DMS153 treated with DMSO at 0.1 percent for 48 hours (cell line): Measurements from ENCODE around the gene COL8A2.
A peak's percentile ranks its signal among the peaks of the same experiment; 100 is the strongest.

Experiments
- DNase-seq: peaks from one replicate; lab custom pipeline; 2025; ENCODE audit not compliant: unreplicated experiment; lab: John Stamatoyannopoulos, UW

Gene COL8A2

DNA sequence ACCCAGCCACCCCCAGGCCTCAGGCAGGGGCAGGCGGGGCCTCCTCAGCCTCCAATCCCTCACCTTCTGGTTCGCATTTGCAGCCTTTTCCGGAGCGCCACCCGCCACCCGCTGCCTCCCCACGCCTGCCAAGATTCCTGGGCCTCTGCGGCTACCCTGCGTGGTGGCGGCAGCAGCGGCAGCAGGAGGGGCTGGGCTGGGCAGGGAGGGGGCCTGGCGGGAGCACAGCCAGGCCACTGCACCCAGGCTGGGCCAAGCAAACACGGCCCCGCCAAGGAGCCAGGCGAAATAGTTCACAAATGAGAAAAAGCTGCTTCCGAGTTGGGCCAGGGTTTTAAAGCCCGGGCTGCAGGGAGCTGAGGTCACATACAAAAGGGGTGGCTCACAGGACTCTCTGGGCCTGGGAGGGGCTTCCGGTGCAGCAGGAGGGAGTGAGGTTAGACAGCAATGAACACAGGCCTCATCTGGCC, 9.8 kb downstream of the COL8A2 start:
- DNase-seq: no peak

DNA sequence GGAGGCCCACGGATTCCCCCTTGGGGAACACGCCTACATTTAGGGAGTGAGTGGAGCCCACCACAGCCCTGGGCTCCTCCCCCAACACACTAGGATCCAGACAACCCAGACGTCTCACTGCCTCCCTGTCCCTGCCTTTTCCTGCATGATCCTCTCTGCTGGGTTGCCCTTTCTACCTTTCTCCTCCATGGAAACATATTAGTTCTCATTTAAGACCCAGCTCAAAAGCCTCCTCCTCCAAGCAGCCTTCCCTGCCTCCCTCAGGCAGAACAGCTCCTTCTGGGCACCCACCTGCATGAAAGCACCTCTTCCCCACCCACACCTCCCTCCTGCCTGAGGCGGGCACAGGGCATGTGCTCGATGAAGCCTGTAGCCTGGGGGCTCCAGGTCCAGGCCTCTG, 10.7 kb downstream of the COL8A2 start:
- DNase-seq: no peak

DNA sequence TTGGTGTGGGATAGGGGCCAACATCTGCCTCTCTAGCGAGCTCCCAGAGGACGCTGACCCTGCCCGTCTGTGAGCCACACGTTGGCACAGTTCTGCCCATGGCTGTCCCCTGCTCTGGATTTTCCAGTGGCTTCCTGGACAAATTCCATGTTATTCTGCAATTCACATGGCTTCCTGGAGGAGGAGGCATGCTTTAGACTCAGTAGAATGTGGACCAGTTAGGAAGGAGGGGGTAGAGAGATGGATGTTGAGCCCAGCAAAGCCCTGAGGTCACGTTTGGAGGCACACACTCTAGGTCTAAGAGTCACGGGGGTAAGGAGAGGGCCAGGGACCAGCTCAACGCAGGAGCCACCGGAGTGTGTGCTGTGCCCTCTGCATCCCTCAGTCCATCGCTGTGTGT, 12.2 kb downstream of the COL8A2 start:
- no peak for DNase-seq

DNA sequence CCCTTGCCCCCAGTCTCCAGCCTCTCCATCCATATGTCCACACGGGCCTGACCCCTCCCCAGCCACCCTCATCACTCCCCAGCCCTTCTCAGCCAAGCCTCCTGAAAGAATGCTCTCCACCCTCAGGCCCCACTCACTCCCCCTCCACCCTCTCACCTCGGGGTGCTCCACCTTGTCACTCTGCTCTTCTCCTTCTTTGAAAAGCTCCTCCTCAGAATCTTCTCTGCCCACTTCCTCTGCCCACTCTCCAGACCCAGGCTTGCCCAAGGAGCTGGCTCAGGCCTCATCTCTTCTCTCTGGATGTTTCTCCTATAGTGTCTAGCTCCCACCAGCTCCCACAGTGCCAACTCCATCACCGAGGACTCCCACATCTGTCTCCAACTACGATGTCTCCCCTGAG, 13.9 kb downstream of the COL8A2 start:
- DNase-seq: no peak

DNA sequence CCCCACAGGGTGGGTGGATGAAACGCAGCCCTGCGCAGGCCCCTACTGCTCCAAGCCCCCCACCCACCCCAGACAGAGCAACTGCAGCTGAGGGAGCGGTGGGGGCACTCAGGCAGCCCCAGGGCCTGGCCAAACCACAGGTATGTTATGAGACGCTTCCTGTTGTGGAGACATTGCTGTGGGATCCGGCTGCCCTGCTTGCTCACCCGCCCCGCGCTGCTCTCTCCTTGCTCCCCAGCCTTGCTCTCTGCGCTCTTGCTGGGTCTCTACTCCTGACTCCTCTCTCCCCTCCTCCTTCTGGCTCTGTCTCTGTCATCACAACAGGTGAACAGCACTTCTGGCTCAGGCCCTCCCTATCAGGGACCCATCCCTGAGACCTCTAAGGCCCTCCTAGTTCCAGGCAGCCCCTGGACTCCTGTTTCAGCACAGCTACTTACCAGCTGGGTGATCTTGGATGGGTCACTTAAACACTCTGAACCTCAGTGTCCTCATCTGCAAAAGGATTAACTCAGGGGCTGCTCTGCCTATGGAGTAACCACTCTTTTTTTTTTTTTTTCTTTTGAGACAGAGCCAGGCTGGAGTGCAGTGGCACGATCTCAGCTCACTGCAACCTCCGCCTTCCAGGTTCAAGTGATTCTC, 15.9 kb downstream of the COL8A2 start:
- DNase-seq: no peak

DNA sequence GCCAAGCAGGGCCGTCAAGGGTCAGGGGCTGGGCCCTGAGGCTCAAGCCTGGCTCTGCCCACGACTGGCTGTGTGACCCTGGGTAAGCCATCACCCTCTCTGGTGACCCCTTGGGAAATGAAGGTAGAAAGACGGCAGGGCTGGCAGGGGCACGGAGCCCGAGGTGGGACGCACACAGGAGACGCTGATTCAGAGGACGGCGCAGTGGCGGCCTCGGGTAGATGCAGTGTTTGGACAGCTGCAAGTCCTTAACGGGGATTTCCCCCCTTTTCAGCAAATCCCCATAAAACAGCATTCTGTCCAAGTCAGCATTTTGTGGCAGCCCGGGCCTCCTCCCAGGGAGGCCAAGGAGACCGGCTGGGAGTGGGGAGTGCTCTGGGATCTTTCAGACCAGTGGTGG, 16.7 kb downstream of the COL8A2 start:
- DNase-seq: no peak

DNA sequence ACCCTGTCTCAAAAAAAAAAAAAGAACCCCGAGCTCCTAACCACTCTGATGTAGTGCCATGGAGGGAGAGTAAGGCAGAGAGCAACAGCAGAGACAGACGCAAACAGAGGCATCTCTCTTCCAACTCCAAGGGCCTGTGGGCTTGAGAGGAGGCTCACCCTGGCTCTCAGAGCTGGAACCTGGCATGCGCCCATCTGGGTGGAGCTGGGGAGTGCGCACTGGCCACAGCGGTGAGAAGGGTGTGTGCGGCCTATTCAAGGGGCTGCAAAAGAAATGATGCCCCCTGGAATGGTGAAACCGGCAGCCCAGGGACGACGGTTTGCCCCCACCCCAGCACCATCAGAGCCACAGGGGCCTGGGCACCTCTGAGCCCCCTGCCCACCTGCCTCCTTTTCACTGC, 17.6 kb downstream of the COL8A2 start:
- DNase-seq: no peak

DNA sequence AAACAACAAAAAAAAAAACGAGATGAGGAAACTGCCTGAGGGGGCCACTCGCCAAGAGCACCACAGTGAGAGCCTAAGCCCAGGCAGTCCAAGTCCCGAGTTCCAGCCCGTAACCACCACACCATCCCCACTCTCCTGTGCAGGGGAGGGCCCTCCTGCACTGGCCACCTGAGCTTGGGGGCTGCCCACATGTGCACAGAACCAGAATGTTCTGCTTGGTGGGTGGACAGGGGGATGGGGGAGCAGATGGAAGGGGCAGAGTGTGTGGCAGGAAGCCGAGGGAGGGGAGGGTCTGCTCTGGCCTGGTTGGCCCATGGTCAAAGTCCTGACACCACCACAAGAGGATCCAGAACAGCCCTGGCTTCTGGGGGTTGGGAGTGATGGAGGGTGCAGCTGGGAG, 18.8 kb downstream of the COL8A2 start:
- DNase-seq: no peak

DNA sequence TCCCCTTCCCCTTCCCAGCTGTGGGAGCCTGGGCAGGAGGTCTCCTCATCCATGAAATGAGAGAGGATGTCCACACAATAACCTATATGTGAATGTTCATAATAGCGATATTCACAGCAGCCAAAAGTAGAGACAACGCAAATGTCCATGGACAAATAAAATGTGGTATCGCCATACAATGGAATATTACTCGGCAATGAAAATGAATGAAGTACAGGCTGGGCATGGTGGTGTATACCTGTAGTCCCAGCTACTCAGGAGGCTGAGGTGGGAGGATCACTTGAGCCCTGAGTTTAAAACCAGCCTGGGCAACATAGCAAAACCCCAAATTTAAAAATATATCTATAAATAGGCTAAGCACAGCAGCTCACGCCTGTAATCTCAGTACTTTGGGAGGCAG, 23.5 kb downstream of the COL8A2 start:
- DNase-seq: no peak

DNA sequence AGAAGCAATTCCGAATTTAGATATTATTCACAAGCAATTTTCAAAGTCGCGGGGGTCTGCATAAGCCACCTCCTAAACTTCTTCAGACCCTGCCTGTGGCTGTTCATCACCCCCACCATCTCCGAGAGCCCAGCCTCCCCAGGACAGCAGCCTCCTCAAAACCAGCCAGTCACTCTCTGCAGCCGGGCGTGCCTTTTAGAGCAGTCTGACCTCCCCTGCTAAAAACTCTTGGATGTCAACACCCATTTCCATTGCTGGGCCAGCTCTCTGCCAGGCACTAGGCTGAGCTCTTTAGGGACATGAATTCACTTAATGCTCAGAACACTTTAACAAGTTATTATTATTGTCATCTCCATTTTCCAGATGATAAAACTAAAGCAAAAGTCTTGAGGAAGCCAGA, 24.6 kb downstream of the COL8A2 start:
- DNase-seq: no peak

DNA sequence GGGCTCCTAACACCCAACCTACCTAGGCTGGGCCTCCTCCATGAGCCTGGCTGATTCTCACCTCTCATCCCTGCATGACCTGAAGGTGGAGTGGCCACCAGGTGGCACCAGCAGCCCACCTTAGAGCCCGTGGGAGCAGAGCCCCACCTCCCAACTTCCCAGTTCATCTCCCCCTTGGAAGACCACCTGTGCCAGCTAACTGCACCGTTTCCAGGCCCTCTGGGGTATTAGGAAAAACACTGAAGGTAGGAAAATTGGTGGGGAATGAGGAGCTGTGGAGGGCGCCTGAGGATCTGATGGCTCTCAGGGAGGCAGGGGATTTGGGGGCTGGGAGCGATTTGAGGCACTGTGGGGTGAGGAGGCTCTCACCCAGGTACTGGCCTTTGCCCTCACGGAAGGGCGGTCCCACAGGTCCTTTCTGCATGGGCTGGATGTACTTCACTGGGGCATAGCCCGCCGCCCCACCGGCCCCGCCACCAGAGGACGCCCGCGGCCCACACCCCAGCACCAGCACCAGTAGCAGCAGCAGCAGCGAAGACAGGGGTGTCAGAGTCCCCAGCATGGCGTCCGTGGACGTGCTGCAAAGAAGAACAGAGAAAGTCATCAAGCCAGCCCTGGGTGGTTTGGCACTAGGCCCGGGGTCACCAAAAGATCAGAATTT, 25.2 kb downstream of the COL8A2 start:
- DNase-seq: peak; percentile 62

DNA sequence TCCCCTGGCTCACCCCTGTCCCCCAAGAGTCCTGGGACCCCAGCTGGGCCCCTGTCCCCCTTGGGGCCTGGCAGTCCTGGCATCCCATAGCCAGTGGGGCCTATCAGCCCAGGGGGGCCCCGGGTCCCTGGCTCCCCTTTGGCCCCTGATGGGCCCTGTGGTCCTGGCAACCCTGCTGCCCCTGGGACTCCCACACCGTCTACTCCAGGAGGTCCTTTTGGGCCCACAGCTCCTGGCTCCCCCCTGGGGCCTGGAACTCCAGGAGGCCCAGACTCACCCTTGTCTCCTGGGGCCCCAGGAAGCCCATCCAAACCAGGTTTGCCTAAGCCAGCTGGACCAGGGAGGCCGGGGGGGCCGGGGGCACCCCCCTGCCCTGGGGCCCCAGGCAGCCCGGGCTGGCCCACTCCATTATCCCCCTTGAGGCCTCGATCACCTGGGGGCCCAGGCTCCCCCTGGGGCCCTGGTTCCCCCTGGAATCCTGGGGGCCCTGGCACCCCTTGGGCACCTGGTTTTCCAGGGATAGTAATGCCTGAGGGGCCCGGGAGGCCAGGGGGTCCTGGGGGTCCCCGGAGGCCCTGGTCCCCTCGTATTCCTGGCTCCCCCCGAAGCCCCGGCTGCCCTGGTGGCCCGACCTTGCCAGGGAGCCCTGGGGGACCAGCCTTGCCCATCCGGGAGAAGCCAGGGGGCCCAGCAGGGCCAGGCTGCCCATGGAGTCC, 26.2 kb downstream of the COL8A2 start:
- no peak for DNase-seq

DNA sequence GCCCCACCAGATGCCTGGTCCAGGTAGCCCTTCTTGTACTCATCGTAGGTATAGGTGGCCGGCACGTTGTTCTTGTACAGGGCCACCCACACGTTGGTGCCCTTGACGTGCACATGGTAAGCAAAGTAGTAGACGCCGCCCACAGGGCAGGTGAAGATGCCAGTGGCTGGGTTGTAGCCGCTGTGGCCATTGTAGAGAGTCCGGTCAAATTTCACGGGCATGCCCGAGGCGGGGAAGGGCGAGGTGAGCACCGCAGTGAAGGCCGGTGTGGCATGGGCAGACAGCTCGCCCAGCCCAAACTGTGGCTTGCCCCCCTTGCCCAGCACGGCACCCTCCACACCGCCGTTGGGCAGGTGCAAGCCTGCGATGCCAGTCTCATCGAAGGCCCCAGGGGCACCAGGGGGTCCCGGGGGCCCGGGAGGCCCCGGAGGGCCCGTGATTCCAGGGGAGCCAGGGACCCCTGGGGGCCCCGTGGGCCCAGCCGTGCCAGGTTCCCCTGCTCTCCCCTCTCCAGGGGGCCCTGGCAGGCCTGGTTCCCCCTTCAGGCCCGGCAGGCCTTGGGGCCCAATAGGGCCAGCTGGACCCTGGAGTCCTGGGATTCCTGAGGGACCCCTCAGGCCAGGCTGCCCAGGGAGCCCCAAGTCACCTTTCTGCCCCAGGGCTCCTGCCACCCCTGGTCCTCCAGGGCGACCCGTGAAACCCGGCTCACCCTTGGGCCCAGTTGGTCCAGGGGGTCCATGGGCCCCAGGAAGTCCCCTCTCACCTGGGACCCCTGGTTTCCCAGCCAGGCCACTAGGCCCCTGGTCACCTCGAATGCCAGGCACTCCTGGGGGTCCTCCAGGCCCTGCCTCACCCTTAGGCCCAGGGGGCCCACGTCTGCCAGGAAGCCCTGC, 27.1 kb downstream of the COL8A2 start:
- no peak for DNase-seq

DNA sequence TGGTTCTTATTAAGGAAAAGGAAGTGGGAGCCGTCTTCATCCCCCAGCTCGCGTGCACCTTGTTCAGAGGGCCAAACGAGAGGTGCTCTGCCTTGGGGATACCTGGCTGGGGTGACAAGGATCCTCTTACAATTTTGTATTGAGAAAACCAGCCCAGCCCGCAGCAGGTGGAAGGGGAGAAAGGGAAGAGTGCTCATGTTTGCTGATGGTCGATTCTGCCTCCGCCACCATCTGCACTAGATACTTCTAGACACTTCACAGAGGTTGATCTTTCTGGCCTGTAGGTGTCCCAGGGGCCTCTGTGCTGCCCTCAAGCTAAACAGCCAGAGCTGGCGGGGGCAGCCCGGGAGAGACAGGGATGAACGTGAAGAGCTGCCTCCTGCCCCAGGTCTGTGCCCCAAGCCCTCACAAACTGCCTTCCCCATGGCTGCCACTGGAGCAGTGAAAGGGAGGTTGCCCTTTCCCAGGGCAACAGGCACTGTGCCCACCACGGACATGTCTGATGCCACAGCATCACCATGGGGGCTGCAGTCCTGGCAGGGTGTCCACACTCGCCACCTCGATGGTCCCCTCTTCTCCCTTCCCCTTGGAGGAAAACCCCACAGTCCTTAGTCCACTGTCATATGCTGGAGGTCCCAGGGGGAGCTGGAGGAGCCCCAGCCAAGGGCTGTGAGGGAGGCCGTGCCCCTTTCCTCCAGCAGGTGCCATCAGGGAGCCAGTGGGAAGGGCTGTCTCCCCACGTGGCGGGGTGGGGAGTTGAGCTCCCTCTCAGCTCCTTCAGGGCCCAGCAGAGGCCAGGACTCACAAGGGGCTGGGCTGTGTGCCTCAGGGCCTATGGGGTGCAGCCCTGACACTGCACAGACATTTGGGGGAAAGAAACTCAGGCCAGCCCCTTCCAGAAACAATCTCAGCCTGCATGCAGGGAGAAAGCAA, 28.3 kb downstream of the COL8A2 start:
- no peak for DNase-seq

DNA sequence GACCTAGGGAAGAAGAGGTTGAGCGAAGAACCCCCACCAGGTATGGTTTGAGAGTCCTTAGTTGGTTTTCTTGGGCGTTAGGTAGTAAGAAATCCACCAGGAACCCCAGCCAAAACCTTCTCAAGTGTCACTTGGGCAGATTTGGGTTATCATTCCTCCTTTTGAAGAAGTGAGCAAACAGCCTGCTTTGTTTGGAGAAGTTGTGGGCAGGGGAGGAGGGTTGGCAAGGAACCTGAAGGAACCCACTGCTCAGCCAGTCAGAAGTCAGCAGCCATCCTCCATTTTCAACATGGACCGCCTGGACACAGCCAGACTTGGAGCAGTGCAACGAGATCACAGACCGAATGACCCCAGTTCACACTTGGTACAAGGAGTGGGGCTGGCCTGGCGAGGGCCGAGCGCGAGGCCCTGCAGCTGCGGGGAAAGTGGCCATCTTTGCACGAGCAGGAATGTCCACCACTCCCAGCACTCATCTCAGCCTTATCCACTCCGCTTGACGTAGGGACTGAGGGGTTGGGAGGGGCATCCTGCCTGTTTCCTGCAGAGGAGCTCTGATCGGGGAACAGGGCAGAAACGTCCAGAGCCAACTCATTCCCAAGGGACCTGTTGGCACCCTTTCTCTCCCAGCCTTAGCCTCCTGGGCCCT, 29.1 kb downstream of the COL8A2 start:
- no peak for DNase-seq

DNA sequence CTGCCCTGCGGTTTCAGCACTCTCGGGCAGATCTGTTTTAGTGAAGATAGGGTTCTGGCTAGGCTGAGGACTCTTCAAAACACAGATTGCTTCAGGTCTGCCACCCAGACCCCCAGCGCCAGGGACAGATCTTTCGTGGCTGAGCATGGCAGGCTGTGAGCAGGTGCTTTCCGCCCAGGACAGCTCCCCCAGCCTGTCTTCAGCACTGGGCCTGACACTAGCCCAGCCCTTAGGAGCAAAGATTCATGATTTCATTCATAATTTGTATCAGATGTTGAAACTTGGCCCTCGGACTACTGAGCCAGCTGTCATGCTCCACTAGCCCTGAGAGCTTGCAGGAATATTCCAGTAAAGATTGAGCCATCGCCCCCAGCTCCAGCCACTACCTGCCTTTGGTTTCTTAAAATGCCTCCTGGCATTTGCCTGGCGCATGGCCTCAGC, 30.4 kb downstream of the COL8A2 start:
- DNase-seq: no peak

DNA sequence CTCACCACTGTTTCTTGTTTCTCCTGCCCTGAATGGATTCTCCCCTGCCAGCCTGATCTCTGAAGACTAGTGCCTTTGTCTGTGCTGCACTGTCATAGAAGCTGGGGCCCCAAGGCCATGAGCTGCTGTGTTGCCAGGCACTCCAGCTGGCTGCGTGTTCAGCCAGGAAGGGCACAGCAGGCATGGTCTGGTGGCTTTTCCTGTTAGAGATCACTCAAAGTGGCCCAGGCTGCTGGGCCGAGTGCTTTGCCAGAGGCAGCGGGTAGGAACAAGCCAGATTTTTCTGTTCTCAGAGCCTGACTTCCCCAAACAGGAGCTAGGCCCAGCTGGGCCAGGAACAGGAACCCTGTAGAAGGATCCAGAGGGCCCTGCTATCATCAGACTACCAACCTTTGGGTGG, 31.1 kb downstream of the COL8A2 start:
- no peak for DNase-seq

DNA sequence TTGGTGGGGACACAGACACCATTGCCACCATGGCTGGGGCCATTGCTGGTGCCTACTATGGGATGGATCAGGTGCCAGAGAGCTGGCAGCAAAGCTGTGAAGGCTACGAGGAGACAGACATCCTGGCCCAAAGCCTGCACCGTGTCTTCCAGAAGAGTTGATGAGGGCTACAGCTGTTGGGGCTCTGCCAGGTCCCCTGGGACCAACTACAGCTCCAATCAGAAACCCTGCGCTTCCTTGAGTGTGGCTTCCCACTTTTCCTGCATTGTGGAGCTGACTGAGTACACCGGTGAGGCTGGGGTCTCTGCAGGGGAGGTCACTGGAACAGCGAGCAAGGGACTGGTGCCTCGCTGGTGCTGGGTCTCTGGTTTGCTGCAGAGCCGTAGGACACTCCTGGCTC, 31.8 kb downstream of the COL8A2 start:
- DNase-seq: no peak

DNA sequence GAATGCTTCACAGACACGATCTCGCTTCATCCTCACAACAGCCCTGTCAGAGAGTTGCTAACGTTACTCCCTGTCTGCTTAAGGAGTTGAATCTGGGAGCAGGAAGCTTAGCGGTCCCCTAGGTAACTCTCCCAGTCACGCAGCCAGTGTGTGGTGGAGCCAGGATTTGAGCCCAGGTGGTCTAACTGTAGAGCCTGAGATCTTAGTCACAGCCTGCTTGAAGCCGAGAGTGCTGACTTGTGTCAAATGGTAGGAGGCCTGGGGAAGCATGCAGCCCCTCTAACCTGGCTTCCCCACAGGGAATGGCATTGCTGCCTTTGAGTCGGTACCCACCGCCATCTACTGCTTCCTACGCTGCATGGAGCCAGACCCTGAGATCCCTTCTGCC, 32.2 kb downstream of the COL8A2 start:
- no peak for DNase-seq
